ENCODE results near the gene UGT1A5. TPM values are rescaled to one million over a fixed set of nuclear protein-coding genes. Genes with fewer than 3 reads are reported as not detected.

The UGT1A5 gene
- not detected for total RNA-seq
- long read RNA-seq = 0 reads

- no peaks in the 10 kb centered on the region for H3K9me3 ChIP-seq (replicated peaks)
- H3K4me1 ChIP-seq = no peaks in the 10 kb centered on the region
- intact Hi-C loops (cut with micrococcal nuclease) = no loop called here
- H3K4me3 ChIP-seq = no peak within 1 kb of the TSS
- no peak within 1 kb of the TSS for H3K27ac ChIP-seq (replicated peaks)
- H3K36me3 ChIP-seq = no peaks in the 10 kb centered on the region
- DNase-seq = no peak
- peaks cover 78% of the 10 kb centered on the region for H3K27me3 ChIP-seq (ENCODE audit: low read depth)
- TF ChIP-seq CTCF (IDR thresholded peaks at IDR 0.05; ENCODE audit: borderline replicate concordance) = no peak
These were observed at the start of gene UGT1A5 for GRCh38 chr2:233712611-233713261. TSS of gene UGT1A5 (plus strand) at chr2:233712907. CDS start at chr2:233712992, 85 bp downstream.

GRCh38 chr2:233663911-233664310, 48.8 kb upstream of the UGT1A5 start:
- H3K9me3 ChIP-seq (replicated peaks) = peaks cover 10% of the 10 kb centered on the region
- TF ChIP-seq CTCF (IDR thresholded peaks at IDR 0.05; ENCODE audit: borderline replicate concordance) = no peak
- intact Hi-C loops (cut with micrococcal nuclease) = no loop called here
- H3K27me3 ChIP-seq (ENCODE audit: low read depth) = peaks cover 23% of the 10 kb centered on the region
- no peak overlapping the region for H3K4me3 ChIP-seq
- no peaks in the 10 kb centered on the region for H3K4me1 ChIP-seq
- no peaks in the 10 kb centered on the region for H3K36me3 ChIP-seq
- no peak for DNase-seq
- H3K27ac ChIP-seq (replicated peaks) = no peak overlapping the region

- Histone ChIP-seq H3K4me3 (no peak overlapping the region), H3K27me3 (ENCODE audit: low read depth) (peaks cover 23% of the 10 kb centered on the region), H3K9me3 (replicated peaks) (peaks cover 10% of the 10 kb centered on the region), H3K4me1 (no peaks in the 10 kb centered on the region), H3K36me3 (no peaks in the 10 kb centered on the region), H3K27ac (replicated peaks) (no peak overlapping the region)
- DNase-seq = no peak
- no peak for TF ChIP-seq CTCF (IDR thresholded peaks at IDR 0.05; ENCODE audit: borderline replicate concordance)
- intact Hi-C loops (cut with micrococcal nuclease) = no loop called here
These were observed 44.0 kb upstream of the UGT1A5 start for GRCh38 chr2:233668605-233669260.

DNA sequence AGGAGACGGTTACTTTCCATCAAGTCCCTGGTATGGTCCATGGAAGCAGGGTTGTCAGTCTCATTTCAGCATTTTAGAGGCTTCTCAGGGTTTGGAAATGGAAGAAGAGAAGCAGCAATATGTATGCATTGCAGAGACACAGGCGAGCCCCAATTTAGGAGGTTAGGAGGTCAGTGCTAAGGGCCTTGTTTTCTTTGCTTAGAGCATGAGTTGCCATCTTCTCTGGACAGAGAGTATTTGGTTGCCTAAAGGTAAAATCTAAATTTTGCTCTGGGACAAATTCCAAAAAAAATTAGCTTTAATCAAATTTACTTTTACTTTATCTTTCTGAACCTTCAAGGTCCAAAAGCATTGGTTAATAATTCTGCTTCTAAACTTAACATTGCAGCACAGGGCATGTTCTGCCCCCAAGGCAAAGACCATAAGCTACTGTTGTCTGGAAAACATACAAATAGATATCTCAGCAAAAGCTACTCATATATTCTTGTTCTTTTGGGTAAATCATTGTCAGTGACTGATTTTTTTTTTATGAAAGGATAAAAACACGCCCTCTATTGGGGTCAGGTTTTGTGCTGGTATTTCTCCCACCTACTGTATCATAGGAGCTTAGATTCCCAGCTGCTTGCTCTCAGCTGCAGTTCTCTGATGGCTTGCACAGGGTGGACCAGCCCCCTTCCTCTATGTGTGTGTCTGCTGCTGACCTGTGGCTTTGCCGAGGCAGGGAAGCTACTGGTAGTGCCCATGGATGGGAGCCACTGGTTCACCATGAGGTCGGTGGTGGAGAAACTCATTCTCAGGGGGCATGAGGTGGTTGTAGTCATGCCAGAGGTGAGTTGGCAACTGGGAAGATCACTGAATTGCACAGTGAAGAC, 41.2 kb upstream of the UGT1A5 start, which contains the start of gene UGT1A9:
Gene UGT1A9 (plus strand): TSS at position 609 of the 872 bp plus-strand sequence. CDS start 37 bp downstream, at position 646.
- intact Hi-C loops (cut with micrococcal nuclease) = no loop called here
- H3K4me1 ChIP-seq = no peaks in the 10 kb centered on the region
- peaks cover 10% of the 10 kb centered on the region for H3K9me3 ChIP-seq (replicated peaks)
- TF ChIP-seq CTCF (IDR thresholded peaks at IDR 0.05; ENCODE audit: borderline replicate concordance) = no peak
- no peak for DNase-seq
- H3K27ac ChIP-seq (replicated peaks) = no peak within 1 kb of the TSS
- no peak within 1 kb of the TSS for H3K4me3 ChIP-seq
- peaks cover 24% of the 10 kb centered on the region for H3K27me3 ChIP-seq (ENCODE audit: low read depth)
- no peaks in the 10 kb centered on the region for H3K36me3 ChIP-seq

DNA sequence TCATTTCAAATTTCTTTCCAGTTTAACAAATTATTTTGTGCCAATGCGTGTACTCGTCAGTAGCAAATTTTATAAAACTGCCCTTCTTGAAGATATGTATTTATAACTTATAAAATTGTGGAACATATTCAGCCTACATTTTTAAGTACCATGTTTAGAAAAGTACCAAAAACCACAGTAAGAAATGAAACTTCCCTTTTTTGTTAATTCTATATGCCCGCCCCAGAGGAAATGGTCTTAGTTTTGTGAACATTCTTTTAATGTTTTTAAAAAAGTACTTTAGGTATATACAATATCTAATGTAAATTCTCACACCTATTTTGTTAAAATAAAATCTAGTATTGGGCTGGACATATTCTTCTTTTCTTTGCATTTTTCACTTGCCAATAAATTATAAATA, 39.8 kb upstream of the UGT1A5 start:
- H3K27me3 ChIP-seq (ENCODE audit: low read depth) = peaks cover 36% of the 10 kb centered on the region
- no peaks in the 10 kb centered on the region for H3K36me3 ChIP-seq
- no peak for DNase-seq
- peaks cover 6% of the 10 kb centered on the region for H3K9me3 ChIP-seq (replicated peaks)
- intact Hi-C loops (cut with micrococcal nuclease) = no loop called here
- no peak for TF ChIP-seq CTCF (IDR thresholded peaks at IDR 0.05; ENCODE audit: borderline replicate concordance)
- H3K27ac ChIP-seq (replicated peaks) = no peak overlapping the region
- H3K4me1 ChIP-seq = no peaks in the 10 kb centered on the region
- no peak overlapping the region for H3K4me3 ChIP-seq
